Memory B cell (primary cell): Measurements from ENCODE around the gene ZCCHC7.
"Not testable (repeated sequence)": the region's sequence is repeated elsewhere in the genome, so short reads cannot be mapped to it uniquely, and the experiment has no call there.

Experiments
- ATAC-seq: fragments of 150-1000 bp; cut with Tn5 transposase; 2 replicates; pipeline ENCODE4 v1.10.0; 2021; ENCODE audit warnings: low read depth, mild to moderate bottlenecking, moderate library complexity
- DNase-seq, 2 donors: peaks; one replicate each; pipeline ENCODE4 v3.0.0; 2022; ENCODE audit warnings: low spot score in 2 of 2
- H3K27ac Mint-ChIP-seq: one replicate; pipeline ENCODE4 v1.8.0; 2022; ENCODE audit warnings: mild to moderate bottlenecking, moderate library complexity, mixed read lengths
- H3K27me3 Mint-ChIP-seq: one replicate; pipeline ENCODE4 v1.8.0; 2022; ENCODE audit warnings: mixed read lengths
- H3K36me3 Mint-ChIP-seq: one replicate; pipeline ENCODE4 v1.8.0; 2022; ENCODE audit warnings: mild to moderate bottlenecking, mixed read lengths
- H3K4me1 Mint-ChIP-seq: one replicate; pipeline ENCODE4 v1.8.0; 2022; ENCODE audit warnings: mixed read lengths
- H3K4me3 Mint-ChIP-seq: one replicate; pipeline ENCODE4 v1.8.0; 2022; ENCODE audit warnings: mild to moderate bottlenecking, moderate library complexity, mixed read lengths
- H3K9me3 Mint-ChIP-seq: one replicate; pipeline ENCODE4 v1.8.0; 2022; ENCODE audit warnings: mixed read lengths

ZCCHC7 gene

GRCh38 chr9:37167456-37168047, 47.2 kb downstream of the ZCCHC7 start:
- DNase-seq (no peak), ATAC-seq (no peak)
- H3K36me3 Mint-ChIP-seq = peaks cover 38% of the 10 kb centered on the region
- peaks cover 4% of the 10 kb centered on the region for H3K9me3 Mint-ChIP-seq
- H3K4me1 Mint-ChIP-seq = peaks cover 33% of the 10 kb centered on the region
- H3K4me3 Mint-ChIP-seq = no peak overlapping the region
- no peak overlapping the region for H3K27ac Mint-ChIP-seq
- H3K27me3 Mint-ChIP-seq = no peaks in the 10 kb centered on the region

- Mint-ChIP-seq H3K36me3 (peaks cover 29% of the 10 kb centered on the region), H3K4me3 (no peak overlapping the region), H3K27me3 (no peaks in the 10 kb centered on the region), H3K9me3 (peaks cover 2% of the 10 kb centered on the region), H3K27ac (peak overlapping the region; percentile 10), H3K4me1 (peaks cover 20% of the 10 kb centered on the region)
- DNase-seq (no peak), ATAC-seq (no peak)
Observed at GRCh38 chr9:37172557-37172956, 52.2 kb downstream of the ZCCHC7 start.

GRCh38 chr9:37174247-37174646, 53.9 kb downstream of the ZCCHC7 start:
- Mint-ChIP-seq H3K27me3 (no peaks in the 10 kb centered on the region), H3K9me3 (peaks cover 2% of the 10 kb centered on the region), H3K27ac (no peak overlapping the region), H3K4me3 (no peak overlapping the region), H3K4me1 (peaks cover 29% of the 10 kb centered on the region), H3K36me3 (peaks cover 19% of the 10 kb centered on the region)
- no peak for DNase-seq
- no peak for ATAC-seq

- H3K4me1 Mint-ChIP-seq = peaks cover 24% of the 10 kb centered on the region
- H3K27ac Mint-ChIP-seq = peak overlapping the region; percentile 24
Observed at GRCh38 chr9:37178742-37179141, 58.4 kb downstream of the ZCCHC7 start.

GRCh38 chr9:37179576-37179975, 59.2 kb downstream of the ZCCHC7 start:
- peaks cover 15% of the 10 kb centered on the region for H3K36me3 Mint-ChIP-seq
- ATAC-seq (no peak), DNase-seq (no peak)
- H3K27ac Mint-ChIP-seq = no peak overlapping the region
- H3K9me3 Mint-ChIP-seq = peaks cover 2% of the 10 kb centered on the region
- peaks cover 30% of the 10 kb centered on the region for H3K4me1 Mint-ChIP-seq
- no peaks in the 10 kb centered on the region for H3K27me3 Mint-ChIP-seq
- no peak overlapping the region for H3K4me3 Mint-ChIP-seq

More at GRCh38 chr9:37178742-37179141, 58.4 kb downstream of the ZCCHC7 start:
- peaks cover 10% of the 10 kb centered on the region for H3K36me3 Mint-ChIP-seq
- H3K9me3 Mint-ChIP-seq = peaks cover 2% of the 10 kb centered on the region
- DNase-seq (no peak), ATAC-seq (no peak)
- no peaks in the 10 kb centered on the region for H3K27me3 Mint-ChIP-seq
- no peak overlapping the region for H3K4me3 Mint-ChIP-seq

GRCh38 chr9:37180138-37180537, 59.8 kb downstream of the ZCCHC7 start:
- no peak for DNase-seq
- Mint-ChIP-seq H3K27ac (no peak overlapping the region), H3K4me3 (no peak overlapping the region), H3K27me3 (no peaks in the 10 kb centered on the region), H3K4me1 (peaks cover 30% of the 10 kb centered on the region), H3K36me3 (peaks cover 15% of the 10 kb centered on the region), H3K9me3 (peaks cover 2% of the 10 kb centered on the region)
- no peak for ATAC-seq

- ATAC-seq (no peak), DNase-seq (no peak)
- H3K36me3 Mint-ChIP-seq = peaks cover 13% of the 10 kb centered on the region
Observed at GRCh38 chr9:37182718-37183117, 62.3 kb downstream of the ZCCHC7 start.

GRCh38 chr9:37184905-37185867, 64.8 kb downstream of the ZCCHC7 start:
- DNase-seq (no peak), ATAC-seq (no peak)
- no peaks in the 10 kb centered on the region for H3K27me3 Mint-ChIP-seq
- no peak overlapping the region for H3K27ac Mint-ChIP-seq
- peaks cover 32% of the 10 kb centered on the region for H3K4me1 Mint-ChIP-seq
- H3K9me3 Mint-ChIP-seq = peaks cover 2% of the 10 kb centered on the region
- H3K36me3 Mint-ChIP-seq = peaks cover 19% of the 10 kb centered on the region
- no peak overlapping the region for H3K4me3 Mint-ChIP-seq

More at GRCh38 chr9:37182718-37183117, 62.3 kb downstream of the ZCCHC7 start:
- no peak overlapping the region for H3K4me3 Mint-ChIP-seq
- peaks cover 2% of the 10 kb centered on the region for H3K9me3 Mint-ChIP-seq
- H3K27ac Mint-ChIP-seq = no peak overlapping the region
- H3K27me3 Mint-ChIP-seq = no peaks in the 10 kb centered on the region
- H3K4me1 Mint-ChIP-seq = peaks cover 32% of the 10 kb centered on the region

GRCh38 chr9:37187292-37187691, 66.9 kb downstream of the ZCCHC7 start:
- no peak for DNase-seq
- Mint-ChIP-seq H3K36me3 (peaks cover 16% of the 10 kb centered on the region), H3K27me3 (no peaks in the 10 kb centered on the region), H3K4me3 (peak overlapping the region; percentile 94), H3K27ac (peak overlapping the region; percentile 96), H3K4me1 (peaks cover 40% of the 10 kb centered on the region), H3K9me3 (no peaks in the 10 kb centered on the region)
- ATAC-seq = peak; percentile 72

GRCh38 chr9:37187713-37188439, 67.5 kb downstream of the ZCCHC7 start:
- Mint-ChIP-seq H3K9me3 (no peaks in the 10 kb centered on the region), H3K36me3 (peaks cover 16% of the 10 kb centered on the region), H3K4me3 (peak overlapping the region; percentile 94), H3K4me1 (peaks cover 38% of the 10 kb centered on the region), H3K27ac (peak overlapping the region; percentile 96), H3K27me3 (no peaks in the 10 kb centered on the region)
- peak in 1 of 2 donors; percentile 18 for DNase-seq
- peak; percentile 83 for ATAC-seq

- peaks cover 42% of the 10 kb centered on the region for H3K4me1 Mint-ChIP-seq
- peak overlapping the region; percentile 73 for H3K27ac Mint-ChIP-seq
- not testable (repeated sequence) for H3K27me3 Mint-ChIP-seq, DNase-seq, H3K4me3 Mint-ChIP-seq, ATAC-seq, H3K9me3 Mint-ChIP-seq
- peaks cover 18% of the 10 kb centered on the region for H3K36me3 Mint-ChIP-seq
Observed at GRCh38 chr9:37190739-37191138, 70.4 kb downstream of the ZCCHC7 start.

GRCh38 chr9:37191403-37192089, 71.2 kb downstream of the ZCCHC7 start:
- peaks cover 48% of the 10 kb centered on the region for H3K4me1 Mint-ChIP-seq
- H3K36me3 Mint-ChIP-seq = peaks cover 18% of the 10 kb centered on the region

GRCh38 chr9:37192803-37193202, 72.4 kb downstream of the ZCCHC7 start:
- no peak for ATAC-seq
- no peak overlapping the region for H3K4me3 Mint-ChIP-seq
- peak overlapping the region; percentile 56 for H3K27ac Mint-ChIP-seq
- no peaks in the 10 kb centered on the region for H3K27me3 Mint-ChIP-seq
- H3K36me3 Mint-ChIP-seq = peaks cover 18% of the 10 kb centered on the region
- peaks cover 47% of the 10 kb centered on the region for H3K4me1 Mint-ChIP-seq
- DNase-seq = no peak
- no peaks in the 10 kb centered on the region for H3K9me3 Mint-ChIP-seq

More at GRCh38 chr9:37191403-37192089, 71.2 kb downstream of the ZCCHC7 start:
- DNase-seq (no peak), ATAC-seq (no peak)
- Mint-ChIP-seq H3K27me3 (no peaks in the 10 kb centered on the region), H3K27ac (peak overlapping the region; percentile 56), H3K9me3 (no peaks in the 10 kb centered on the region), H3K4me3 (peak overlapping the region; percentile 9)
